Ovary (tissue), 3 donors: ENCODE data around the gene USP28.

Source experiments
- EP300 ChIP-seq: sonication (generic); formaldehyde crosslinking; IDR thresholded peaks from one replicate; pipeline ENCODE4 v1.6.1; 2017; ENCODE audit warnings: antibody characterized with exemption
- POLR2A ChIP-seq: fragments of 450-650 bp; IDR thresholded peaks from one replicate; pipeline ENCODE4 v1.6.1; 2017; ENCODE audit warnings: antibody characterized with exemption, mild to moderate bottlenecking, moderate library complexity
- TF ChIP-seq, protein P1 (sequence below), 3 donors: fragments of 450-650 bp in 2 of 3; fragments of 200-600 bp in 1 of 3; IDR thresholded peaks; one replicate each; pipeline versions ENCODE4 v1.5.1 to v1.8.0; 2016 to 2022; ENCODE audit warnings: antibody characterized with exemption in 3 of 3, mild to moderate bottlenecking in 1 of 3
- donor health status: DM: no; HTN: no; CAD: no.

DNA sequence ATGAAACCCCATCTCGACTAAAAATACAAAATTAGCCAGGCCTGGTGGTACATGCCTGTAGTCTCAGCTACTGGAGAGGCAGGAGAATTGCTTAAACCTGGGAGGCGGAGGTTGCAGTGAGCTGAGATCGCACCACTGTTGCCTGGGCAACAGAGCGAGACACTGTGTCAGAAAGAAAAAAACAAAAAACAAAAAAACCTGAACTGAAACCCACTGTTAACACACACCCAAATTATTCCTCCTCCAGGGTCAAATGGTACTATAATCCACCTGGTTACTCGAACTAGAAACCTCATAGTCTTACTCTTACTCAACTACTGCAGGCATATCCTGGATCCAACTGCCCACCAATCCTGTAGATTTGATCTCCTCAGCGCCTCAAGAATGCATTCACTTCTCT, 35.5 kb downstream of the USP28 start:
- TF ChIP-seq, protein P1, sequence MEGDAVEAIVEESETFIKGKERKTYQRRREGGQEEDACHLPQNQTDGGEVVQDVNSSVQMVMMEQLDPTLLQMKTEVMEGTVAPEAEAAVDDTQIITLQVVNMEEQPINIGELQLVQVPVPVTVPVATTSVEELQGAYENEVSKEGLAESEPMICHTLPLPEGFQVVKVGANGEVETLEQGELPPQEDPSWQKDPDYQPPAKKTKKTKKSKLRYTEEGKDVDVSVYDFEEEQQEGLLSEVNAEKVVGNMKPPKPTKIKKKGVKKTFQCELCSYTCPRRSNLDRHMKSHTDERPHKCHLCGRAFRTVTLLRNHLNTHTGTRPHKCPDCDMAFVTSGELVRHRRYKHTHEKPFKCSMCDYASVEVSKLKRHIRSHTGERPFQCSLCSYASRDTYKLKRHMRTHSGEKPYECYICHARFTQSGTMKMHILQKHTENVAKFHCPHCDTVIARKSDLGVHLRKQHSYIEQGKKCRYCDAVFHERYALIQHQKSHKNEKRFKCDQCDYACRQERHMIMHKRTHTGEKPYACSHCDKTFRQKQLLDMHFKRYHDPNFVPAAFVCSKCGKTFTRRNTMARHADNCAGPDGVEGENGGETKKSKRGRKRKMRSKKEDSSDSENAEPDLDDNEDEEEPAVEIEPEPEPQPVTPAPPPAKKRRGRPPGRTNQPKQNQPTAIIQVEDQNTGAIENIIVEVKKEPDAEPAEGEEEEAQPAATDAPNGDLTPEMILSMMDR (IDR thresholded peaks at IDR 0.05): no peak
- TF ChIP-seq POLR2A (no peak), EP300 (no peak)
